HepG2 (cell line): ENCODE data around the gene GLB1L. TPM values are rescaled to one million over a fixed set of nuclear protein-coding genes. Genes with fewer than 3 reads are reported as not detected.

Experiments
- ADNP ChIP-seq: sonication (generic); formaldehyde crosslinking; IDR thresholded peaks from 2 replicates; pipeline ENCODE4 v1.4.0; 2020; ENCODE audit warnings: missing genetic modification reagents
- HDAC6 ChIP-seq: fragments of 200-600 bp; sonication (generic); IDR thresholded peaks from 2 replicates; pipeline ENCODE4 v1.7.0; 2017; ENCODE audit warnings: mild to moderate bottlenecking, antibody characterized with exemption, low read length, low read depth
- JUNB ChIP-seq: sonication (generic); formaldehyde crosslinking; IDR thresholded peaks from 2 replicates; pipeline ENCODE4 v1.8.0; 2022; ENCODE audit warnings: missing genetic modification reagents, mild to moderate bottlenecking, borderline replicate concordance
- MLXIP ChIP-seq: sonication (generic); formaldehyde crosslinking; IDR thresholded peaks from 2 replicates; pipeline ENCODE4 v1.9.0; 2021; ENCODE audit warnings: missing genetic modification reagents, borderline replicate concordance
- NCOA1 ChIP-seq: sonication (generic); formaldehyde crosslinking; IDR thresholded peaks from 2 replicates; pipeline ENCODE4 v1.9.0; 2021; ENCODE audit warnings: missing genetic modification reagents
- TEAD2 ChIP-seq: sonication (generic); formaldehyde crosslinking; IDR thresholded peaks from 2 replicates; pipeline ENCODE4 v1.9.0; 2021; ENCODE audit warnings: missing genetic modification reagents
- ZBTB46 ChIP-seq: sonication (generic); formaldehyde crosslinking; IDR thresholded peaks from 2 replicates; pipeline ENCODE4 v1.4.0; 2020; ENCODE audit warnings: mild to moderate bottlenecking, missing genetic modification reagents, borderline replicate concordance
- ZFP62 ChIP-seq: sonication (generic); formaldehyde crosslinking; IDR thresholded peaks from 2 replicates; pipeline ENCODE4 v1.4.0; 2020; ENCODE audit warnings: missing genetic modification reagents
- ZNF331 ChIP-seq: sonication (generic); formaldehyde crosslinking; IDR thresholded peaks from 2 replicates; pipeline ENCODE4 v1.4.0; 2020; ENCODE audit warnings: missing genetic modification reagents
- ZNF414 ChIP-seq: sonication (generic); formaldehyde crosslinking; IDR thresholded peaks from 2 replicates; pipeline ENCODE4 v1.5.0; 2020; ENCODE audit warnings: missing genetic modification reagents
- ZNF431 ChIP-seq: sonication (generic); formaldehyde crosslinking; IDR thresholded peaks from 2 replicates; pipeline ENCODE4 v1.9.0; 2022; ENCODE audit warnings: missing genetic modification reagents, low read depth, mild to moderate bottlenecking, borderline replicate concordance
- ZNF484 ChIP-seq: sonication (generic); formaldehyde crosslinking; IDR thresholded peaks from 2 replicates; pipeline ENCODE4 v1.5.1; 2020; ENCODE audit warnings: mild to moderate bottlenecking, low read depth, missing genetic modification reagents, borderline replicate concordance
- ZNF572 ChIP-seq: sonication (generic); formaldehyde crosslinking; IDR thresholded peaks from 2 replicates; pipeline ENCODE4 v1.5.1; 2020; ENCODE audit warnings: mild to moderate bottlenecking, missing genetic modification reagents
- ZNF609 ChIP-seq: sonication (generic); formaldehyde crosslinking; IDR thresholded peaks from 2 replicates; pipeline ENCODE4 v1.4.0; 2020; ENCODE audit warnings: mild to moderate bottlenecking, missing genetic modification reagents, borderline replicate concordance
- ZNF710 ChIP-seq: sonication (generic); formaldehyde crosslinking; IDR thresholded peaks from 2 replicates; pipeline ENCODE4 v1.5.0; 2020; ENCODE audit warnings: mild to moderate bottlenecking, missing genetic modification reagents, borderline replicate concordance
- ZNF780A ChIP-seq: sonication (generic); formaldehyde crosslinking; IDR thresholded peaks from 2 replicates; pipeline ENCODE4 v1.8.0; 2022; ENCODE audit warnings: mild to moderate bottlenecking, missing genetic modification reagents, moderate library complexity
- polyA plus RNA-seq, 8 experiments: library from polyadenylated mRNA; depleted of rRNA in 3 of 8; stranded (reverse) in 7 of 8; unstranded in 1 of 8; fragments of >200 nt; fragmentation: Illumina TruSeq in 4 of 8; extraction: Trizol in 4 of 8; gene quantifications; 2 replicates each; pipeline versions ENCODE4 v1.2.1 to v1.2.3, GENCODE V29; 2011 to 2016; ENCODE audit warnings: low read depth in 4 of 8, missing spikeins in 1 of 8, mixed read lengths in 1 of 8; ENCODE audit not compliant: insufficient read depth in 1 of 8
- total RNA-seq, 5 experiments: library from RNA; depleted of rRNA; stranded (reverse); fragments of >200 nt; fragmentation: Illumina TruSeq; extraction: Trizol; gene quantifications; 2 replicates each; pipeline ENCODE4 v1.2.3, GENCODE V29; 2016; ENCODE audit warnings: low read depth in 1 of 5

Gene GLB1L
- total and polyA plus RNA-seq, 2 of the 13 experiments (the other 11 are each of a cell fraction or from before 2014, with no cell fraction given) = 6.8 to 7.3 TPM

GRCh38 chr2:219218217-219218731 lies 27.0 kb downstream of the GLB1L start (continued):
- 0 out of 2 replicates have a peak, but pooled peaks have one; percentile 56 for TF ChIP-seq MLXIP (CRISPR knock-in tag)
- peak; percentile 68; the same call in 1 of the 2 replicates for TF ChIP-seq TEAD2 (CRISPR knock-in tag)
- TF ChIP-seq ZNF609 (CRISPR knock-in tag) = no peak
- no peak for TF ChIP-seq ZNF331
- TF ChIP-seq ZBTB46 = 0 out of 2 replicates have a peak, but pooled peaks have one; percentile 34
- peak; percentile 90 for TF ChIP-seq ZNF572 (CRISPR knock-in tag)
- TF ChIP-seq ZNF414 (CRISPR knock-in tag) = no peak
- TF ChIP-seq ZNF780A (CRISPR knock-in tag) = no peak
- no peak for TF ChIP-seq ADNP
- TF ChIP-seq ZNF710 (CRISPR knock-in tag) = no peak
- TF ChIP-seq ZNF484 = no peak
- no peak for TF ChIP-seq HDAC6
- TF ChIP-seq JUNB = peak; percentile 52; the same call in 1 of the 2 replicates
- no peak for TF ChIP-seq NCOA1 (CRISPR knock-in tag)
- peak; percentile 88; the same call in 1 of the 2 replicates for TF ChIP-seq ZNF431 (CRISPR knock-in tag)
- TF ChIP-seq ZFP62 (CRISPR knock-in tag) = no peak
